GM12878 (cell line): ENCODE measurements around the gene TBCB.

Experiments
- CBFB ChIP-seq: IDR thresholded peaks from 2 replicates; pipeline ENCODE4 v1.6.1; 2016; ENCODE audit warnings: antibody characterized with exemption, low read depth
- EP300 ChIP-seq, 2 experiments: fragments of 150-350 bp in 1 of 2; IDR thresholded peaks; 2 replicates each; pipeline ENCODE4 v1.6.1; 2011 to 2012; ENCODE audit warnings: low read depth in 2 of 2, low read length in 2 of 2, borderline replicate concordance in 1 of 2, improper control_type of control experiment in 1 of 2, inconsistent platforms in 1 of 2; ENCODE audit not compliant: control insufficient read depth in 1 of 2
- EZH2 ChIP-seq: IDR thresholded peaks from 2 replicates; pipeline ENCODE4 v1.6.1; 2012; ENCODE audit warnings: low read depth, mild to moderate bottlenecking, control low read depth, inconsistent platforms, low read length, borderline replicate concordance; ENCODE audit not compliant: control insufficient read depth
- NFIC ChIP-seq: IDR thresholded peaks from 2 replicates; pipeline ENCODE4 v1.6.1; 2012; ENCODE audit warnings: low read depth, mild to moderate bottlenecking, inconsistent platforms, low read length, moderate library complexity
- RAD21 ChIP-seq: IDR thresholded peaks from 2 replicates; pipeline ENCODE4 v1.6.1; 2011; ENCODE audit warnings: mild to moderate bottlenecking, low read depth, low read length, moderate library complexity; ENCODE audit not compliant: insufficient read depth
- SIN3A ChIP-seq: IDR thresholded peaks from 2 replicates; pipeline ENCODE4 v1.6.1; 2012; ENCODE audit warnings: low read depth, low read length, improper control_type of control experiment
- TBL1XR1 ChIP-seq: IDR thresholded peaks from 2 replicates; pipeline ENCODE4 v1.6.1; 2012; ENCODE audit warnings: low read depth, low read length, improper control_type of control experiment
- TF ChIP-seq, protein P1 (sequence below), 3 experiments: IDR thresholded peaks in 2 of 3; conservative IDR thresholded peaks in 1 of 3; 2 replicates each; pipeline ENCODE4 v1.5.1; 2011; ENCODE audit warnings: low read depth in 3 of 3, low read length in 3 of 3, mild to moderate bottlenecking in 3 of 3, control low read depth in 2 of 3, moderate library complexity in 2 of 3, inconsistent platforms in 1 of 3, mixed read lengths in 1 of 3; ENCODE audit not compliant: control insufficient read depth in 2 of 3, insufficient read depth in 1 of 3; ENCODE audit errors: extremely low read depth in 1 of 3
- TF ChIP-seq, protein P2 (sequence below): fragments of 450-650 bp; IDR thresholded peaks from 2 replicates; pipeline ENCODE4 v1.6.1; 2017; ENCODE audit warnings: mild to moderate bottlenecking
- TF ChIP-seq, protein P3 (sequence below): IDR thresholded peaks from 2 replicates; pipeline ENCODE4 v1.6.1; 2011; ENCODE audit warnings: low read depth, mild to moderate bottlenecking, low read length, moderate library complexity, borderline replicate concordance; ENCODE audit errors: extremely low read depth
- TF ChIP-seq, protein P4 (sequence below): IDR thresholded peaks from 2 replicates; pipeline ENCODE4 v1.6.1; 2011; ENCODE audit warnings: low read depth, low read length, improper control_type of control experiment, borderline replicate concordance
- TF ChIP-seq, protein P5 (sequence below): IDR thresholded peaks from 2 replicates; pipeline ENCODE4 v1.6.1; 2012; ENCODE audit warnings: low read depth, low read length, improper control_type of control experiment
- TF ChIP-seq, protein P6 (sequence below): IDR thresholded peaks from 2 replicates; pipeline ENCODE4 v1.6.1; 2011; ENCODE audit warnings: borderline replicate concordance, low read depth, mild to moderate bottlenecking, moderate library complexity, mixed read lengths, low read length; ENCODE audit not compliant: insufficient read depth; ENCODE audit errors: extremely low read length

DNA sequence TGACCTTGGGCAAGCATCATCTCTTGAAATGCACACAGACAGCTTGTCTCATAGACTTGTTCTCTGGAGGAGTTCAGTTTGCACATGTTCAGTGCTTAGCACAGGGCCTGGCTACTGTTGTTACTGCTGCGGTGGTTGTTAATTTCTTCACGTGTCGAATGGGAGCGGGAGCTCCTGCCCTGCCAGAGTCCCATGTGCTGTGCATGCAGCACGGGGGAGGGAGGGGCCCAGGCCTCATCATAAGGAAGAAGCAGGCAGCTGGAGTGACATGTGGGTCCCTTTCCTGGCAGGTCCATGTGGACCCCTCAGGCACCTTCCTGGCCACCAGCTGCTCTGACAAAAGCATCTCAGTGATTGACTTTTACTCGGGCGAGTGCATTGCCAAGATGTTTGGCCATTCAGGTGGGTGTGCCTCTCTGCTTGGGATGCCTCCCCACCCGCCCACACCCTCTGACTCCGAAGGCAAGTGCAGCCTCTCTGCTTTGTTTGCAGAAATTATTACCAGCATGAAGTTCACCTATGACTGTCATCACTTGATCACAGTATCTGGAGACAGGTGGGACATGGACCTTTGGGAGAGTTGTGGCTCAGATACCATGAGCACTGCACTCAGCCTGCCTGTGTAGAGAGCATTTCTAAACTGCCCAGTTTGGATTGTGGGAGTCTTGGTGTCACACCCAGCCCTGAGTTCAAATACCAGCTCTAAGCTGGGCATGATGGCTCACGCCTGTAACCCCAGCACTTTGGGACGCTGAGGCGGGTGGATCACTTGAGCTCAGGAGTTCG is 24.2 kb upstream of the TBCB start:
- TF ChIP-seq RAD21 (no peak), SIN3A (no peak), NFIC (no peak), EZH2 (no peak), TBL1XR1 (no peak), EP300 (IDR thresholded peaks at IDR 0.05; ENCODE audit: borderline replicate concordance in 1 of 2, control insufficient read depth in 1 of 2, low read depth in 2 of 2, low read length in 2 of 2) (no peak), CBFB (no peak)
- TF ChIP-seq, protein P1, sequence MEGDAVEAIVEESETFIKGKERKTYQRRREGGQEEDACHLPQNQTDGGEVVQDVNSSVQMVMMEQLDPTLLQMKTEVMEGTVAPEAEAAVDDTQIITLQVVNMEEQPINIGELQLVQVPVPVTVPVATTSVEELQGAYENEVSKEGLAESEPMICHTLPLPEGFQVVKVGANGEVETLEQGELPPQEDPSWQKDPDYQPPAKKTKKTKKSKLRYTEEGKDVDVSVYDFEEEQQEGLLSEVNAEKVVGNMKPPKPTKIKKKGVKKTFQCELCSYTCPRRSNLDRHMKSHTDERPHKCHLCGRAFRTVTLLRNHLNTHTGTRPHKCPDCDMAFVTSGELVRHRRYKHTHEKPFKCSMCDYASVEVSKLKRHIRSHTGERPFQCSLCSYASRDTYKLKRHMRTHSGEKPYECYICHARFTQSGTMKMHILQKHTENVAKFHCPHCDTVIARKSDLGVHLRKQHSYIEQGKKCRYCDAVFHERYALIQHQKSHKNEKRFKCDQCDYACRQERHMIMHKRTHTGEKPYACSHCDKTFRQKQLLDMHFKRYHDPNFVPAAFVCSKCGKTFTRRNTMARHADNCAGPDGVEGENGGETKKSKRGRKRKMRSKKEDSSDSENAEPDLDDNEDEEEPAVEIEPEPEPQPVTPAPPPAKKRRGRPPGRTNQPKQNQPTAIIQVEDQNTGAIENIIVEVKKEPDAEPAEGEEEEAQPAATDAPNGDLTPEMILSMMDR (IDR thresholded peaks at IDR 0.05 in 2 of 3, conservative IDR thresholded peaks at IDR 0.05 in 1 of 3; ENCODE audit: control insufficient read depth in 2 of 3, extremely low read depth in 1 of 3, insufficient read depth in 1 of 3, low read depth in 3 of 3, low read length in 3 of 3) = no peak
- TF ChIP-seq, protein P2, sequence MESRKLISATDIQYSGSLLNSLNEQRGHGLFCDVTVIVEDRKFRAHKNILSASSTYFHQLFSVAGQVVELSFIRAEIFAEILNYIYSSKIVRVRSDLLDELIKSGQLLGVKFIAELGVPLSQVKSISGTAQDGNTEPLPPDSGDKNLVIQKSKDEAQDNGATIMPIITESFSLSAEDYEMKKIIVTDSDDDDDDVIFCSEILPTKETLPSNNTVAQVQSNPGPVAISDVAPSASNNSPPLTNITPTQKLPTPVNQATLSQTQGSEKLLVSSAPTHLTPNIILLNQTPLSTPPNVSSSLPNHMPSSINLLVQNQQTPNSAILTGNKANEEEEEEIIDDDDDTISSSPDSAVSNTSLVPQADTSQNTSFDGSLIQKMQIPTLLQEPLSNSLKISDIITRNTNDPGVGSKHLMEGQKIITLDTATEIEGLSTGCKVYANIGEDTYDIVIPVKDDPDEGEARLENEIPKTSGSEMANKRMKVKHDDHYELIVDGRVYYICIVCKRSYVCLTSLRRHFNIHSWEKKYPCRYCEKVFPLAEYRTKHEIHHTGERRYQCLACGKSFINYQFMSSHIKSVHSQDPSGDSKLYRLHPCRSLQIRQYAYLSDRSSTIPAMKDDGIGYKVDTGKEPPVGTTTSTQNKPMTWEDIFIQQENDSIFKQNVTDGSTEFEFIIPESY = no peak
- TF ChIP-seq, protein P3, sequence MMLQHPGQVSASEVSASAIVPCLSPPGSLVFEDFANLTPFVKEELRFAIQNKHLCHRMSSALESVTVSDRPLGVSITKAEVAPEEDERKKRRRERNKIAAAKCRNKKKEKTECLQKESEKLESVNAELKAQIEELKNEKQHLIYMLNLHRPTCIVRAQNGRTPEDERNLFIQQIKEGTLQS = no peak
- TF ChIP-seq, protein P4, sequence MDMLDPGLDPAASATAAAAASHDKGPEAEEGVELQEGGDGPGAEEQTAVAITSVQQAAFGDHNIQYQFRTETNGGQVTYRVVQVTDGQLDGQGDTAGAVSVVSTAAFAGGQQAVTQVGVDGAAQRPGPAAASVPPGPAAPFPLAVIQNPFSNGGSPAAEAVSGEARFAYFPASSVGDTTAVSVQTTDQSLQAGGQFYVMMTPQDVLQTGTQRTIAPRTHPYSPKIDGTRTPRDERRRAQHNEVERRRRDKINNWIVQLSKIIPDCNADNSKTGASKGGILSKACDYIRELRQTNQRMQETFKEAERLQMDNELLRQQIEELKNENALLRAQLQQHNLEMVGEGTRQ = no peak
- TF ChIP-seq, protein P5, sequence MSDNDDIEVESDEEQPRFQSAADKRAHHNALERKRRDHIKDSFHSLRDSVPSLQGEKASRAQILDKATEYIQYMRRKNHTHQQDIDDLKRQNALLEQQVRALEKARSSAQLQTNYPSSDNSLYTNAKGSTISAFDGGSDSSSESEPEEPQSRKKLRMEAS = no peak
- TF ChIP-seq, protein P6, sequence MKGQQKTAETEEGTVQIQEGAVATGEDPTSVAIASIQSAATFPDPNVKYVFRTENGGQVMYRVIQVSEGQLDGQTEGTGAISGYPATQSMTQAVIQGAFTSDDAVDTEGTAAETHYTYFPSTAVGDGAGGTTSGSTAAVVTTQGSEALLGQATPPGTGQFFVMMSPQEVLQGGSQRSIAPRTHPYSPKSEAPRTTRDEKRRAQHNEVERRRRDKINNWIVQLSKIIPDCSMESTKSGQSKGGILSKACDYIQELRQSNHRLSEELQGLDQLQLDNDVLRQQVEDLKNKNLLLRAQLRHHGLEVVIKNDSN = no peak
